Measurements from ENCODE around the gene HS6ST3.

DNA sequence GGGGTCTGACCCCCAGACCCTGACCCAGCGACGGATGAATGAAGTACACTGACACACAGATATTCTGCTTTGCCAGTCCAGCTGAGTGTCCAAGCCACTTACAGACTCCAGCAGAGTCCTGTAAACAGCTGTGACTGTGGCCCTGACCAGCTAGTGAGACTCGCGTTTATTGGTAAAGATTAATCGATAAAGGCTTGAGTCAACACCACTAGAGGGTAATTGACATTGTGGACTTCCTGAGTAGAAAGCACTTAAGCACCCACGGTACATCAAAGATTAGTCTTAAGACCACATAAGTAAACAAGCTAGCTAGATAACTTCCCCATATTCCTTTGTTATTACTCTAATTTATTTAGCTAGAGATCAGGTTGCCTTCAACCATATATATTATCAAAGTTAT is 758.4 kb downstream of the HS6ST3 start:
- TF ChIP-seq POLR2AphosphoS5 (IDR thresholded peaks at IDR 0.05; ENCODE audit: borderline replicate concordance, low read depth, low read length): no peak
- no peak for TF ChIP-seq EZH2 (IDR thresholded peaks at IDR 0.05)
